IMR-90 (cell line): ENCODE measurements around the gene DCTN1. TPM values are rescaled to one million over a fixed set of nuclear protein-coding genes. Genes with fewer than 3 reads are reported as not detected.

ENCODE experiments used
- ATAC-seq: fragments of 200-7000 bp; cut with Tn5 transposase; 2 replicates; pipeline ENCODE4 v1.9.1; 2020; ENCODE audit warnings: low read depth, mild to moderate bottlenecking, moderate library complexity
- BruUV-seq: library from RNA; stranded (reverse); fragments of 400-500 nt; replicated peaks from 2 replicates; lab custom pipeline; 2021; lab: Mats Ljungman, UMichigan
- CTCF ChIA-PET: fragments of 300-600 bp; formaldehyde crosslinking; extraction: SDS; loops from one replicate; lab custom pipeline; 2021; ENCODE audit warnings: antibody characterized with exemption; lab: Yijun Ruan, JAX
- POLR2A ChIA-PET: fragments of 300-600 bp; sonication (Branson Sonifier 250); formaldehyde crosslinking; loops from one replicate; lab custom pipeline; 2022; ENCODE audit warnings: antibody characterized with exemption; ENCODE audit not compliant: unreplicated experiment; lab: Charles Lee
- DNase-seq: peaks from one replicate; pipeline ENCODE4 v3.0.0; 2013
- H2AFZ ChIP-seq: replicated peaks from 2 replicates; pipeline ENCODE3; 2013; ENCODE audit warnings: low read length, mild to moderate bottlenecking; ENCODE audit not compliant: poor library complexity
- H2AK5ac ChIP-seq: 2 replicates; pipeline ENCODE4 v1.6.1; 2013; ENCODE audit warnings: low read depth, low read length, inconsistent platforms
- H2AK9ac ChIP-seq: replicated peaks from 2 replicates; pipeline ENCODE3; 2013; ENCODE audit warnings: mild to moderate bottlenecking, low read depth, low read length, moderate library complexity; ENCODE audit not compliant: poor library complexity
- H2BK120ac ChIP-seq: 2 replicates; pipeline ENCODE4 v1.6.1; 2013; ENCODE audit warnings: low read depth, low read length, inconsistent platforms
- H2BK15ac ChIP-seq: 3 replicates; pipeline ENCODE4 v1.6.1; 2013; ENCODE audit warnings: low read depth, low read length, inconsistent platforms
- H2BK20ac ChIP-seq: 2 replicates; pipeline ENCODE4 v1.6.1; 2013; ENCODE audit warnings: low read depth, mild to moderate bottlenecking, inconsistent platforms, low read length, moderate library complexity
- H2BK5ac ChIP-seq: 2 replicates; pipeline ENCODE4 v1.6.1; 2013; ENCODE audit warnings: mild to moderate bottlenecking, low read depth, low read length, inconsistent platforms; ENCODE audit not compliant: poor library complexity, severe bottlenecking
- H3K14ac ChIP-seq: replicated peaks from 2 replicates; pipeline ENCODE4 v1.6.1; 2013; ENCODE audit warnings: low read depth, low read length, inconsistent platforms
- H3K18ac ChIP-seq: 2 replicates; pipeline ENCODE4 v1.6.1; 2013; ENCODE audit warnings: low read depth, low read length, control low read depth
- H3K23ac ChIP-seq: 2 replicates; pipeline ENCODE4 v1.6.1; 2013; ENCODE audit warnings: low read depth, low read length, inconsistent platforms
- H3K27ac ChIP-seq: 2 replicates; pipeline ENCODE4 v1.5.1; 2013; ENCODE audit warnings: mild to moderate bottlenecking, control low read depth, low read length; ENCODE audit not compliant: insufficient read depth
- H3K27me3 ChIP-seq: 2 replicates; pipeline ENCODE4 v1.6.1; 2013; ENCODE audit warnings: low read length; ENCODE audit not compliant: control insufficient read depth, insufficient read depth
- H3K36me3 ChIP-seq: 2 replicates; pipeline ENCODE4 v1.6.1; 2013; ENCODE audit warnings: low read length, mixed read lengths; ENCODE audit not compliant: control insufficient read depth, insufficient read depth
- H3K4ac ChIP-seq: 2 replicates; pipeline ENCODE4 v1.6.1; 2013; ENCODE audit warnings: low read depth, low read length, inconsistent platforms
- H3K4me1 ChIP-seq: 2 replicates; pipeline ENCODE4 v1.6.1; 2013; ENCODE audit warnings: low read length, mixed read lengths; ENCODE audit not compliant: control insufficient read depth, insufficient read depth
- H3K4me2 ChIP-seq: 2 replicates; pipeline ENCODE4 v1.6.1; 2013; ENCODE audit warnings: low read depth, mild to moderate bottlenecking, control low read depth, low read length, moderate library complexity
- H3K4me3 ChIP-seq: 2 replicates; pipeline ENCODE4 v1.5.1; 2013; ENCODE audit warnings: low read depth, mild to moderate bottlenecking, control low read depth, low read length, moderate library complexity; ENCODE audit not compliant: insufficient read depth
- H3K56ac ChIP-seq: 2 replicates; pipeline ENCODE4 v1.6.1; 2013; ENCODE audit warnings: low read length, inconsistent platforms; ENCODE audit not compliant: insufficient read depth; ENCODE audit errors: extremely low read depth
- H3K79me1 ChIP-seq, 2 experiments: 2 replicates each; pipeline ENCODE4 v1.6.1; 2013; ENCODE audit warnings: low read length in 2 of 2, inconsistent platforms in 1 of 2, low read depth in 1 of 2
- H3K9ac ChIP-seq: 2 replicates; pipeline ENCODE4 v1.6.1; 2013; ENCODE audit warnings: low read depth, low read length, control low read depth
- H3K9me1 ChIP-seq: 2 replicates; pipeline ENCODE4 v1.6.1; 2013; ENCODE audit warnings: low read length, inconsistent platforms; ENCODE audit not compliant: insufficient read depth
- H3K9me3 ChIP-seq: 2 replicates; pipeline ENCODE4 v1.6.1; 2013; ENCODE audit warnings: low read length; ENCODE audit not compliant: control insufficient read depth, insufficient read depth
- H4K20me1 ChIP-seq: 2 replicates; pipeline ENCODE4 v1.6.1; 2013; ENCODE audit warnings: low read length, inconsistent platforms; ENCODE audit not compliant: insufficient read depth
- H4K5ac ChIP-seq: 2 replicates; pipeline ENCODE4 v1.6.1; 2013; ENCODE audit warnings: mild to moderate bottlenecking, low read depth, low read length, control low read depth
- H4K8ac ChIP-seq, 2 experiments: 2 replicates each; pipeline ENCODE4 v1.6.1; 2013; ENCODE audit warnings: low read depth in 2 of 2, low read length in 2 of 2, control low read depth in 1 of 2, inconsistent platforms in 1 of 2
- H4K91ac ChIP-seq: 2 replicates; pipeline ENCODE4 v1.6.1; 2013; ENCODE audit warnings: low read depth, low read length, inconsistent platforms; ENCODE audit not compliant: insufficient read depth
- MAFK ChIP-seq: IDR thresholded peaks from 2 replicates; pipeline ENCODE4 v1.6.1; 2012; ENCODE audit warnings: low read depth, low read length, improper control_type of control experiment
- MXI1 ChIP-seq: IDR thresholded peaks from 2 replicates; pipeline ENCODE4 v1.6.1; 2012; ENCODE audit warnings: low read depth, mild to moderate bottlenecking, low read length, moderate library complexity, borderline replicate concordance
- WGBS, 2 experiments: methylation state at CpG; one replicate each; pipeline versions ENCODE4 v1.1.5 to v1.1.7; 2013; ENCODE audit warnings: missing lambda C conversion rate in 2 of 2; ENCODE audit not compliant: insufficient read length in 1 of 2; ENCODE audit errors: extremely low coverage in 2 of 2; 5-methylcytosine and 5-hydroxymethylcytosine counted together
- dilution Hi-C: fragments of 300-500 bp; cut with HindIII; formaldehyde crosslinking; loops from one replicate; pipeline ENCODE4 v1.14.3; 2018; ENCODE audit warnings: low sequenced_read_pairs; ENCODE audit not compliant: unreplicated experiment
- in situ Hi-C: fragments of 300-500 bp; cut with MboI; formaldehyde crosslinking; loops from 3 replicates; pipeline ENCODE4 v1.14.3; 2019; ENCODE audit warnings: low sequenced_read_pairs, inconsistent platforms, mixed read lengths
- intact Hi-C: fragments of 100-400 bp; cut with micrococcal nuclease; formaldehyde crosslinking; loops from 2 replicates; pipeline ENCODE4 v1.10.0; 2022
- polyA plus RNA-seq, 3 experiments: library from polyadenylated mRNA; depleted of rRNA; stranded (reverse); fragments of >200 nt; gene quantifications; 2 replicates each; pipeline ENCODE4 v1.2.3, GENCODE V29; 2012; ENCODE audit warnings: low replicate concordance in 1 of 3
- total RNA-seq: library from RNA; depleted of rRNA; stranded (reverse); fragments of >200 nt; gene quantifications from 2 replicates; pipeline ENCODE4 v1.2.3, GENCODE V29; 2012

Gene DCTN1
- total and polyA plus RNA-seq, 2 of the 4 experiments (the other 2 are of a cell fraction), result 136 to 204 TPM

- 0% methylated on average over 4 of the region's 11 CpGs; no CpG with 5 or more reads in 1 of the 2 experiments for WGBS, 2 experiments
- Histone ChIP-seq H2AK9ac (peak overlapping the region; percentile 90), H3K14ac (peak overlapping the region; percentile 91), H3K9ac (peak overlapping the region; percentile 92), H2BK5ac (peak overlapping the region; percentile 95), H3K36me3 (no peaks in the 10 kb centered on the region), H3K27me3 (peaks cover 3% of the 10 kb centered on the region; the same call in 1 of the 2 replicates), H3K79me1 (peaks cover 20 to 52% of the 10 kb centered on the region in 2 experiments; a peak in 3 of 4 replicates), H2AK5ac (peak overlapping the region; percentile 27), H2BK20ac (no peak overlapping the region), H2AFZ (peak overlapping the region; percentile 97), H4K20me1 (peaks cover 31% of the 10 kb centered on the region), H2BK15ac (no peak overlapping the region), H3K23ac (peak overlapping the region; percentile 98), H3K56ac (peak overlapping the region; percentile 76), H3K4me3 (peak overlapping the region; percentile 83), H4K5ac (peak overlapping the region; percentile 35; the same call in 1 of the 2 replicates), H2BK120ac (no peak overlapping the region), H3K4ac (peak overlapping the region; percentile 74), H3K4me1 (peaks cover 9% of the 10 kb centered on the region), H3K9me3 (no peaks in the 10 kb centered on the region), H3K9me1 (peaks cover 25% of the 10 kb centered on the region), H3K18ac (no peak overlapping the region), H3K4me2 (peak overlapping the region; percentile 96), H3K27ac (peak overlapping the region; percentile 95), H4K8ac (peak overlapping the region; percentile 61 to 97), H4K91ac (peak overlapping the region; percentile 71; the same call in 1 of the 2 replicates)
- TF ChIP-seq MAFK (no peak), MXI1 (peak; percentile 27; the same call in 1 of the 2 replicates)
- DNase-seq (peak; percentile 22), ATAC-seq (peak; percentile 38; the same call in 1 of the 2 replicates)
- in situ Hi-C loops, result no loop called here
- BruUV-seq, result no TSS peak
- dilution Hi-C loops, result no loop called here
- ChIA-PET CTCF (interaction anchor here (0.6 to 1.5 kb wide), 9 partner anchors 8 to 141 kb away, joined by 3 to 7 read pairs (median 4); partner anchors contain the start of gene DCTN1), POLR2A (interaction anchor here (0.6 kb wide), 1 partner anchor 10 kb away, joined by 3 read pairs; no protein-coding TSS in a partner anchor)
- intact Hi-C loops, result loop anchor here (5.0 to 10.0 kb wide), 2 partner anchors 59 to 466 kb away; partner anchors contain the start of gene DGUOK
Measured at GRCh38 chr2:74391209-74391579, 11.1 kb upstream of the DCTN1 start.
